ENCODE measurements around the gene PLCG2.

DNA sequence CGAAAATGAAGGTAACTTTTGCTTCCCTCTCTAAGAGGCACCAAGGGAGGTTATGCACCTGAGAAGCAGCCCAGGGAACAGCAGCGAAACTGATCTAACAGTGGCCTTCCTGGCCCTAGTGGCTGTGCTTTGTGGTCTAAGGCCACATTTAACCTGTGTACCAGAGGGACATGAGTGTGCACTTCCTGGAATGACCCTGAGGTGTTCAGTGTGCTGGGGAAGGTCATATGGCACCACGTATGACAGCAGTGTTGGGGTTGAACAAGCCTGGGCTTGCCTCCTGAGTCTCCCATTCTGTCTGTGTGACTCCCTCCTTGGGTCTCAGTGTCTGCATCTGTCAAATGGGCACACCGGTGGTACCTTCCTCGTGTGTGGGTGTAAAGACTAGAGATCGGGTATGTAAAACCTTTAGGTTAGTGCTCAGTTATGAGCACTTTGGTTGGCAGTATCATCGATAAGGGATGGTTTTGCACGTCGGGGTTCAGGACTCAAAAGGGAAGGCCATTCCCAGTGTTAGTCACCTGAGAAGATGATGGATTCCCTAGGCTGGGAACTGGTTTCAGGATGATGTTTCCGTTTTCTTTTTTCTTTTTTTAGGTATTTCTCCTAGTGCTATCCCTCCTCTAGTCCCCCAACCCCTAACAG, 31.9 kb downstream of the PLCG2 start:
- no peak for TF ChIP-seq CTCF (IDR thresholded peaks at IDR 0.05)
- no peak for TF ChIP-seq POLR2A (IDR thresholded peaks at IDR 0.05)
